ENCODE measurements around the gene MACROD2.

MACROD2 gene

GRCh38 chr20:14780508-14780907 lies 785.2 kb downstream of the MACROD2 start:
- Histone ChIP-seq H3K27ac (no peak overlapping the region), H3K36me3 (no peaks in the 10 kb centered on the region), H3K4me1 (ENCODE audit: control insufficient read depth in 1 of 2, insufficient read depth in 1 of 2, low read depth in 1 of 2, low read length in 1 of 2) (no peaks in the 10 kb centered on the region), H3K27me3 (no peaks in the 10 kb centered on the region), H3K9me3 (no peaks in the 10 kb centered on the region), H3K4me3 (ENCODE audit: low read depth in 1 of 2, low read length in 1 of 2) (no peak overlapping the region)
- TF ChIP-seq, protein P1, sequence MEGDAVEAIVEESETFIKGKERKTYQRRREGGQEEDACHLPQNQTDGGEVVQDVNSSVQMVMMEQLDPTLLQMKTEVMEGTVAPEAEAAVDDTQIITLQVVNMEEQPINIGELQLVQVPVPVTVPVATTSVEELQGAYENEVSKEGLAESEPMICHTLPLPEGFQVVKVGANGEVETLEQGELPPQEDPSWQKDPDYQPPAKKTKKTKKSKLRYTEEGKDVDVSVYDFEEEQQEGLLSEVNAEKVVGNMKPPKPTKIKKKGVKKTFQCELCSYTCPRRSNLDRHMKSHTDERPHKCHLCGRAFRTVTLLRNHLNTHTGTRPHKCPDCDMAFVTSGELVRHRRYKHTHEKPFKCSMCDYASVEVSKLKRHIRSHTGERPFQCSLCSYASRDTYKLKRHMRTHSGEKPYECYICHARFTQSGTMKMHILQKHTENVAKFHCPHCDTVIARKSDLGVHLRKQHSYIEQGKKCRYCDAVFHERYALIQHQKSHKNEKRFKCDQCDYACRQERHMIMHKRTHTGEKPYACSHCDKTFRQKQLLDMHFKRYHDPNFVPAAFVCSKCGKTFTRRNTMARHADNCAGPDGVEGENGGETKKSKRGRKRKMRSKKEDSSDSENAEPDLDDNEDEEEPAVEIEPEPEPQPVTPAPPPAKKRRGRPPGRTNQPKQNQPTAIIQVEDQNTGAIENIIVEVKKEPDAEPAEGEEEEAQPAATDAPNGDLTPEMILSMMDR (IDR thresholded peaks at IDR 0.05): no peak

DNA sequence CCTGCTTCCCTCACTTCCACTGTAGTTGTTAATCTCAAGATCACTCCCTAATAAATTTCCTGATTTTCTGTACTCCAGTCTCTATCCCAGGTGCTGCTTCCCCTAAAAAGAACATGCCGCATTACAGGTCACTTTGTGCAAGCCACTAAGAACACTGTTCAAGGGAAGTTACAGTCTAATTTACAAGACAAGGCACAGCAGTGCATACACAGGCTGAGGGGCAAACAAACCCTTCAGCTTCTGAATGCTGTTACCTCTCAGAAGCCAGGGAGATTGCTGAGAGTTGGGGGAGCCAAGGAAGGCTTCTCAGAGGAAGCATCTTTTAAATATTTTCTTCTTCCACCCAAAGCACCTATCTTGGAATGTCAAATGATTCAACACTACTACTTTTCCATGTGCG lies 787.4 kb downstream of the MACROD2 start:
- H3K4me1 ChIP-seq (ENCODE audit: control insufficient read depth in 1 of 2, insufficient read depth in 1 of 2, low read depth in 1 of 2, low read length in 1 of 2): no peaks in the 10 kb centered on the region
- no peaks in the 10 kb centered on the region for H3K36me3 ChIP-seq
- no peak overlapping the region for H3K4me3 ChIP-seq (ENCODE audit: low read depth in 1 of 2, low read length in 1 of 2)
- TF ChIP-seq, protein P1 (IDR thresholded peaks at IDR 0.05): no peak
- no peaks in the 10 kb centered on the region for H3K9me3 ChIP-seq
- H3K27ac ChIP-seq: no peak overlapping the region
- H3K27me3 ChIP-seq: no peaks in the 10 kb centered on the region

DNA sequence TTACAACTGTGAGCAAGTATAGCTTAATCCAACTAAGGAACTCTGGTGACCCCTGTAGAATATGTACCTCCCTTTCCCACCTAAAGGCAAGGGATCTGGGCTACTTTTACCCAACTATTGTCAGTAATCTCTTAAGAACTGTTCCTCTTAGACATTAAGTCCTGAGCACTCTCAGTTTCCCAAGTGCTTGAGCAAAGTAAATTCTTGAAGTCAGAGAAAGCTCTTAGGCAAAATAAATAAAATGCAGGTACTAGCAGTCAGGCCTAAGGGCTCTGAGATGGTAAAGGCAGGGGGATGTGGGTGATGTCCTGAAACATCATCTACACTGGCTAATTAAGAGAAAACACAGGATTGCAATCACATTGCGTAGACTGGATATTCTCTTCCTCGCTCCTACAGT lies 788.5 kb downstream of the MACROD2 start:
- no peaks in the 10 kb centered on the region for H3K4me1 ChIP-seq (ENCODE audit: control insufficient read depth in 1 of 2, insufficient read depth in 1 of 2, low read depth in 1 of 2, low read length in 1 of 2)
- H3K27ac ChIP-seq: no peak overlapping the region
- H3K9me3 ChIP-seq: no peaks in the 10 kb centered on the region
- no peak overlapping the region for H3K4me3 ChIP-seq (ENCODE audit: low read depth in 1 of 2, low read length in 1 of 2)
- H3K27me3 ChIP-seq: no peaks in the 10 kb centered on the region
- H3K36me3 ChIP-seq: no peaks in the 10 kb centered on the region
- TF ChIP-seq, protein P1 (IDR thresholded peaks at IDR 0.05): no peak

- H3K4me1 ChIP-seq (ENCODE audit: control insufficient read depth in 1 of 2, insufficient read depth in 1 of 2, low read depth in 1 of 2, low read length in 1 of 2): no peaks in the 10 kb centered on the region
- H3K4me3 ChIP-seq (ENCODE audit: low read depth in 1 of 2, low read length in 1 of 2): no peak overlapping the region
- H3K27ac ChIP-seq: no peak overlapping the region
- no peaks in the 10 kb centered on the region for H3K9me3 ChIP-seq
- TF ChIP-seq, protein P1 (IDR thresholded peaks at IDR 0.05): no peak
- H3K36me3 ChIP-seq: no peaks in the 10 kb centered on the region
- H3K27me3 ChIP-seq: no peaks in the 10 kb centered on the region
These were observed 789.9 kb downstream of the MACROD2 start for GRCh38 chr20:14785065-14785743.

- Histone ChIP-seq H3K4me1 (ENCODE audit: control insufficient read depth in 1 of 2, insufficient read depth in 1 of 2, low read depth in 1 of 2, low read length in 1 of 2) (no peaks in the 10 kb centered on the region), H3K9me3 (no peaks in the 10 kb centered on the region), H3K27ac (no peak overlapping the region), H3K27me3 (no peaks in the 10 kb centered on the region), H3K36me3 (no peaks in the 10 kb centered on the region), H3K4me3 (ENCODE audit: low read depth in 1 of 2, low read length in 1 of 2) (no peak overlapping the region)
- TF ChIP-seq, protein P1 (IDR thresholded peaks at IDR 0.05): no peak
These were observed 794.9 kb downstream of the MACROD2 start for GRCh38 chr20:14790190-14790589.
